Mammary epithelial cell (primary cell): ENCODE results near the gene IER2.

Experiments used
- EZH2 ChIP-seq: IDR thresholded peaks from 2 replicates; pipeline ENCODE4 v1.6.1; 2012; ENCODE audit warnings: low read length, inconsistent platforms, borderline replicate concordance
- TF ChIP-seq, protein P1 (sequence below), 2 donors: IDR thresholded peaks in 1 of 2; conservative IDR thresholded peaks in 1 of 2; 2 replicates each; pipeline ENCODE4 v1.5.1; 2011 to 2012; ENCODE audit warnings: inconsistent platforms in 2 of 2, low read length in 2 of 2, mild to moderate bottlenecking in 2 of 2, control low read depth in 1 of 2, low read depth in 1 of 2; ENCODE audit not compliant: insufficient read depth in 1 of 2; ENCODE audit errors: extremely low read depth in 1 of 2

DNA sequence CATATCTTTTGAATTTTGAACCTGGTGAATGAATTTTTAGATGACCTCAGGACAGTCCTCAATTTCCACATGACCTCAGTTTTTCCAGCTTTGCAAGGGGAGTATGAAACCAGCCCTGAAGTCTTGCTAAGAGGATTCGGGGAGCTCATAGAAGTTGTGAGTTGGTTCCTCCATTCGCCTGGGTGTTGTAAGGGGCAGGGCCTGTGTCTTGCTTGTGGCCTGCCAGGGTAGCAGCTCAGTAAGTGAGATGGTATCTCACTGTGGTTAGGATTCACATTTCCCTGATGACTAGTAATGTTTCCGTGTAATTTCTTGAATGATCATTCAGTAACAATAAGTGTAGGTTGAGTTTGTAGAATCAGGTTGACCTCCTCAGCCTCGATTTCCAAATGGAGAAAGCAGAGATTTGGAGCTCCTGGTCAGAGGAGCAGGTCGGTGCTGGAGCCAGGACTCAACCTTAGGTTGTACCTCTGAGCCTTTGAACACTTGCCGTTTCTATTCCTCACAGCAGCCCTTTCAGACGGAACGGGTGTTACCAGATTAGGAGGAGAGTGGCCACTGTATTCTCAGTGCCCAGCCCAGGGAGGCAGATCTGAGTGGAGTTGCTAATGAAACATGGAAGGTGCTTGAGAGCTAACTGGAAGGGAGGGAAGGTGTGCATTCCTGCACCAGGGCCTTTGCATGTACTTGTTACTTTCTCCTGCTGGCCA, 17.6 kb upstream of the IER2 start:
- TF ChIP-seq, protein P1, sequence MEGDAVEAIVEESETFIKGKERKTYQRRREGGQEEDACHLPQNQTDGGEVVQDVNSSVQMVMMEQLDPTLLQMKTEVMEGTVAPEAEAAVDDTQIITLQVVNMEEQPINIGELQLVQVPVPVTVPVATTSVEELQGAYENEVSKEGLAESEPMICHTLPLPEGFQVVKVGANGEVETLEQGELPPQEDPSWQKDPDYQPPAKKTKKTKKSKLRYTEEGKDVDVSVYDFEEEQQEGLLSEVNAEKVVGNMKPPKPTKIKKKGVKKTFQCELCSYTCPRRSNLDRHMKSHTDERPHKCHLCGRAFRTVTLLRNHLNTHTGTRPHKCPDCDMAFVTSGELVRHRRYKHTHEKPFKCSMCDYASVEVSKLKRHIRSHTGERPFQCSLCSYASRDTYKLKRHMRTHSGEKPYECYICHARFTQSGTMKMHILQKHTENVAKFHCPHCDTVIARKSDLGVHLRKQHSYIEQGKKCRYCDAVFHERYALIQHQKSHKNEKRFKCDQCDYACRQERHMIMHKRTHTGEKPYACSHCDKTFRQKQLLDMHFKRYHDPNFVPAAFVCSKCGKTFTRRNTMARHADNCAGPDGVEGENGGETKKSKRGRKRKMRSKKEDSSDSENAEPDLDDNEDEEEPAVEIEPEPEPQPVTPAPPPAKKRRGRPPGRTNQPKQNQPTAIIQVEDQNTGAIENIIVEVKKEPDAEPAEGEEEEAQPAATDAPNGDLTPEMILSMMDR (conservative IDR thresholded peaks at IDR 0.05 in 1 of 2, IDR thresholded peaks at IDR 0.05 in 1 of 2; ENCODE audit: extremely low read depth in 1 of 2, insufficient read depth in 1 of 2, low read depth in 1 of 2, low read length in 2 of 2), result no peak
- no peak for TF ChIP-seq EZH2
